Fibroblast of gingiva (primary cell): ENCODE measurements around the gene CROCC2.

Experiments used
- DNase-seq: peaks from one replicate; pipeline ENCODE4 v3.0.0-alpha.2; 2011; ENCODE audit warnings: low read depth

The CROCC2 gene

GRCh38 chr2:240905176-240905781 is 857 bp upstream of the CROCC2 start:
- no peak for DNase-seq

GRCh38 chr2:240906911-240907590 is 915 bp downstream of the CROCC2 start:
- no peak for DNase-seq

DNA sequence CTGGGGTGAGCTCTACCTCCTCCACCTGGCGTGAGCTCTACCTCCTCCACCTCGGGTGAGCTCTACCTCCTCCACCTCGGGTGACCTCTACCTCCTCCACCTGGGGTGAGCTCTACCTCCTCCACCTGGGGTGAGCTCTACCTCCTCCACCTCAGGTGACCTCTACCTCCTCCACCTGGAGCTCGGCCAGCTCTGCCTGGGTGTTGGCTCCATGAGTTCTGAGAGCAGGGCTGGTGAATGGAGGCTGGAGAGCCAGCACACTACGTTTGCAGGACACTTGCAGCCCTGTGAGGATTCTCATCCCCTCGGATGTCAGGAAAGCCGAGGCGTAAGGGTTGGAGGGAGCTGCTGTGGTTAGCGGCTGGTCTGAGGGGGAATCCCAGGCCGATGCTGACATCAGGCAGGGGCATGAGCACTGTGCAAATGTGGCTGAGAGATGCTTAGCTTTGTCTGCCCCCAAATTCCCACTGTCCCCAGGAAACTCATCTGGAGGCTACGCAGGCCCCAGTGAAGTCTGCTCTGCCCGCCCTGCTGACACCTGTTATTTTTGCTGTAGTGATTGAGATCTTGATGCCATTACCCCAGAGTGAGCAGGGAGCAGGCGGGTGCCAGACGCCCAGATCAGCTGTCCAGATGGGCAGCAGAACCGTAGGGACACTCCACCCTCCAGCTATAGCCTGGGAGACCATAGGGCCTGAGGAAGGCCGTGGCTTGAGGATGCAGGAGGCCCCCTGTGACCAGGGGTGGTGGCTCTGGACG is 3.3 kb downstream of the CROCC2 start:
- DNase-seq, result no peak

DNA sequence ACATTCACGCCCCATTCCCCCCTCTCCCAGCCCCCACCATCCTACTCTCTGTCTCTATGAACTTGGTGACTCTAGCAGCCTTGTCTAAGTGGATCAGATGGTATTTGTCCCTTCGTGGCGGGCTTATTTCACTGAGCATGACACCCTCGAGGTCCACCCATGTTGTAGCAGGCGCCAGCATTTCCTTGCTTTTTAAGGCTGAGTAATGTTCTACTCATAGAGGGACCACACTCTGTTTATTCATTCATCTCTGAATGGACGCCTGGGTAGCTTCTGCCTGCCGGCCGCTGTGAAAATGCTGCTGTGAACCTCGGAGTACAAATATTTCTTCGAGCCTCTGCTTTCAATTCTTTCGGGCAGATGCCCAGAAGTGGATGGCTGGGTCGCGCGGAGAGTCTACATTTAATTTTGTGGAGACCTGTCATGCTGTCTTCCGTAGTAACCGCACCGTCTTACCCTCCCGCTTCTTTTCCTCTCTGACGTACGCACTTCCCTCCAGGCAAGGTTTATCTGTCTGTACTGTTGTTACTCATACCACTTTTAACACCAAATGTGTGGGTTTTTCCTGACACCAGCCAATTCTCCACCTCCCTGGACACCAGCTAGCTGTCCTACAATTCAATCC is 5.6 kb downstream of the CROCC2 start:
- no peak for DNase-seq

- DNase-seq, result no peak
These were observed 7.0 kb downstream of the CROCC2 start for GRCh38 chr2:240912878-240913809.

DNA sequence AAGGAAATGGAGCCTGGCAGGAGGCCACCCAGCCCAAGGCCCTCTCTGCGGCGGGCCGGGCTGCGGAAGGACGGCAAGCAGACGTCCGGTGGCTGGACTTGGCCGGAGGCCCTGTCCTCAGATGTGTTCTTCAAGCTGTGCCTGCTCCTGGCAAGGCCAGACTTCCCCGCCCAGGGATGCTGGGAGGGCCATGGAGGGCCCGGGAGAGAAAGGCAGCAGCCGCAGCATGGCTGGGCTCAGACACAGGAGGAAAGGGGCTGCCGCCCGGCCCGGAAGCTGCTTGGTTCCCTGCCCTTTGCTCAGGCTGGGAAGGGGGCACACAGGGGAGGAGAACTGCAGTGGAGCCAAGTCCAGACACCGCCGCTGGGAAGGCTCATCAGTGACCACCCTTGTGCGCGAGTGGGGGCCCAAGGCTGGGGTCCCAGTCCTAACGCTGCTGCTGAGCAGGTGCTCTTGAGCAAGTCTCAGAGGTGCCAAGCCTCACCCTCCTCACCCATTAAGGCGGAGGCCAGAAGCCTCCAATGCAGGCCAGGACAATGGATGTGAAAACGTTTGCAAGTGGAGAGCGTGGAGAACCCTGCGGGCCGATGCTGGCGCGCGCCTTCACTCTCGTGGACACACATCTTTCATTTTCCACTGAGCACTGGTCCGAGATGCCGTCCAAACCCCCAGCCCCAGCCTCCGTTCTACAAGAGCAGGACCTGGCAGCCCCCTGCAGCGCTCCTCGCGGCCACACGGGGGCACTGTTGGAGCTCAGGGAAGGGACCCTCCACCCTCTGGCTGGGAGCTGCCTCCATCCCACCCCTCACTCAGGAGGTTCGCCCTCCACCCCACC is 7.9 kb downstream of the CROCC2 start:
- DNase-seq, result peak; percentile 82

DNA sequence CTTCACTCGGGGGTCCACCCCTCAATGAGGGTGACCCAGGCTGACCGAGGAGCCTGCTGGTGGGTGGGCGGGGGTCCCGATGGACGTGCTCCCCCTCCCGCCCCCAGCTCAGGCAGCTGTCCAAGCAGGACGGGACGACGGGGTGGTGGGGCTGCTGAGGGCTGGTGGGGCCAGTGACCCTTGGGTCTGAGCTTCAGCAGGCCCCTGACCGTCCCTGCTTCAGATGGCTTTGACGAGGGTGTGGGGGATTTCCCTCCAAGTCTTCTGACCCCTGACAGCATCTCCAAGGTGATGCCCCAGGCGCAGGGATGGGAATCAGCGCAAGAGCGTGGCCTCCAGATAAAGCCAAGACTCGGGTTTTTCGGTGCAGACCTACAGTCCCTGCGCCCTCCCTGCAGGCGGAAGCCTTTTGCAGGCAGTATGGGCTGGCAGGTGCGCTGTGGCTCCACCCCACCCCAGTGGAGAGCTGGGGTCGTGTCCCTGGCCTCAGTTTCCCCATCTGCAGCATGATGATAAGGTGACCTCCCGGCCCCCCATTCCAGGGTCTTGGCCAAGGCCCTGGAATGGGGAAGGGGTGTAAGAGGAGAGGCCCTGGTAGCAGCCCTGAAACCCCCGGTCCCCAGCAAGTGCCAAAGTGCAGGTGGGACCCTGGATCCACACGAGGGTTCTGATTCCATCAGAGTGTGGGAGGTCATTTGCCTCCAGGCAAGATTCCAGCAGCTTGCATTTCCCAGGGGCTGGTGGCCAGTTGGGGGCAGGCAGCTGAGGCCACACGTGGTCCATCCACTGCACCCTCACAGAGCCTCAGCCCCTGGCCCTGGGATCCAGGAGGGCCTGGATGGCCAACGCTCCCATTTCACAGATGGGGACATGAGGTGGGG is 8.7 kb downstream of the CROCC2 start:
- no peak for DNase-seq

DNA sequence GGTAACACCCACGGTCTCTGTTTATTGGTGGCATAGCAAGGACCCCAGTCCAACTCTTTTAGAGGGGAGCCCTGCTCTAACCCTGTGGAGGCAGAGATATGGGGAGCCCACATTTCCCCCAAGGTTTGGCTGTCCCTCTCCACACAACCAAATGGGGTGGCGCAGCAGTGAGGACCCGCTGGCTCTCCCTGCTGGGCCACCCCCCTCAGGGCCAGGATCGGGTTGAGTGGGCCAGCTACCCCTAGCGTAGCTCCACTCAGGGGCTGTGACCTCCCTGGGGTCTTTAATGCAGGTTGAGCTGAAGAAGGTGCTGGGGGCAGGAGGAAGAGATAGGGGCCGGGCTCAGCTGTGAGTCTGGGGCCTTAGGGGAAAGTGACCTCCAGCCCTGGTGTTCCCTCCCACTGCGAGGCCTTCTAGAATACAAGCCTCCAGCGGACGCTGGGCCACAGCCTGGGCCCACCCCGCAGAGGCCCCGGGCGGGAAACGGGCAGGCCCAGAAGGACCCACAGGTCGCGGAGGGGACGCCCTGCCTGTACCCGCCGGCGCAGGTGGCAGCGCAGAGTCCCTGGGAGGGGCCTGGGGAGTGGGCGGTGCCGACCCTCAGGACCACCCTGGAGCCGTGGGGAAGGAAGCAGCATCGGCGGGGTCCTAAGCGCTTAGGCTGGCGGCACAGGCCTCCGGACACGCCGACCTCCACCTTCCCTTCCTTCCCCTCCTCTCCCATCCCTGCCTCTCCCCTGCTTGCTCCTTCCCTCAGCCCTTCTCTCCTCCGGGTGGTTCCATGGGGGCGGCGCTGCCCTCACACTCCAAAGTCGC is 9.6 kb downstream of the CROCC2 start:
- DNase-seq, result no peak

DNA sequence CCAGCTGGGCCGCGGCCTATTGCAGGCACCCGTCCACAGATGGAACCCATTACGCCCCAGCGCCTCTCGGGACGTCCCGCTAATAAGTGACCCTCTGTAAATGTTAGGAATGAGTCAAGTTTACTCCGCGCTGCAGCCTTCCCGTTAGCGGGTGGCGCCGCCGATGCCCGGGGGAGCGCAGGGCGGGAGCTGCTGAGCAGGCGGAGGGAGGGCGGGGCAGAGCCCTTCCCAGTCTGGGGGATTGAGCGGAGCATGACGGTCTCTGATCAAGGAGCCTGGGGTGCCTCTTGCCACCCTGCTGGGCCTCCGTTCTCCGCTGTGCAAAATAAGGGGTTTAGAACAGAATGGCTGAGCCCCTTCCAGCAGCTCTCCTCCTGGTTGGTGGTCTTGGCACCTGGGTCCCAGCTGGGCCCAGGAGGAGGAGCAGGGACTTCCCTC is 10.5 kb downstream of the CROCC2 start:
- DNase-seq, result peak; percentile 97

DNA sequence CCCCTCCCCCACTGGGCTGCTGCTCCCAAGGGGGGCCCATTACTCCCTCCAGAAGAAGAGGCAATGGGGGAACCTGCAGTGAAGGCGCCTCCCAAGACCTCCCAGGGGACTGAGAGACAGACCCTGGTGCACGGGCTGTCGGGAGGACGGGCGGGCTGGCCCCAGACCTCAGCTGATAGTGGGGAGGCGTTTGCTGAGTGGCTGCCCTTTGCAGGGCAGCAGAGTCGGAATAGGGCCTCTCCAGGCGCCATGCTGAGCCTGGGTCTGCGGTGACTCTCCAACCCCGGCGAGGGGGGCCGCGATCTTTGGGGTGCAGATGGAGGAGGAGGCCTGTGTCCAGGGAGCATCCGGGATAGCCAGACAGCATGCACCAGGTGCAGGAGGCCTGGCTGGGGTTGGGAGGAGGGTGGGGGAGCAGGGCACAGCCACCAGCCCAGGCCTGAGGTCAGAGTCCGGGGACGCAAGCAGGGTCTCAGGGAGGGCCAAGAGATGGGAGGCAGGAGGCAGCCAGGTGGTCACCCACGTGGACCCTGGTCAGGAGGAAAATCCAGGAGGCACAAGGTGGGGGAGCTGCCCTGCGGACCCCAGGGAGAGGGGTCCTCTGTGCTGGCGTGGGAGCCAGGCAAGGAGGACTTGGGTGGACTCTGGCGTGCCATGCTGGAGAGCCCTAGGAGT is 11.0 kb downstream of the CROCC2 start:
- no peak for DNase-seq

- no peak for DNase-seq
These were observed 11.6 kb downstream of the CROCC2 start for GRCh38 chr2:240917684-240918257.

DNA sequence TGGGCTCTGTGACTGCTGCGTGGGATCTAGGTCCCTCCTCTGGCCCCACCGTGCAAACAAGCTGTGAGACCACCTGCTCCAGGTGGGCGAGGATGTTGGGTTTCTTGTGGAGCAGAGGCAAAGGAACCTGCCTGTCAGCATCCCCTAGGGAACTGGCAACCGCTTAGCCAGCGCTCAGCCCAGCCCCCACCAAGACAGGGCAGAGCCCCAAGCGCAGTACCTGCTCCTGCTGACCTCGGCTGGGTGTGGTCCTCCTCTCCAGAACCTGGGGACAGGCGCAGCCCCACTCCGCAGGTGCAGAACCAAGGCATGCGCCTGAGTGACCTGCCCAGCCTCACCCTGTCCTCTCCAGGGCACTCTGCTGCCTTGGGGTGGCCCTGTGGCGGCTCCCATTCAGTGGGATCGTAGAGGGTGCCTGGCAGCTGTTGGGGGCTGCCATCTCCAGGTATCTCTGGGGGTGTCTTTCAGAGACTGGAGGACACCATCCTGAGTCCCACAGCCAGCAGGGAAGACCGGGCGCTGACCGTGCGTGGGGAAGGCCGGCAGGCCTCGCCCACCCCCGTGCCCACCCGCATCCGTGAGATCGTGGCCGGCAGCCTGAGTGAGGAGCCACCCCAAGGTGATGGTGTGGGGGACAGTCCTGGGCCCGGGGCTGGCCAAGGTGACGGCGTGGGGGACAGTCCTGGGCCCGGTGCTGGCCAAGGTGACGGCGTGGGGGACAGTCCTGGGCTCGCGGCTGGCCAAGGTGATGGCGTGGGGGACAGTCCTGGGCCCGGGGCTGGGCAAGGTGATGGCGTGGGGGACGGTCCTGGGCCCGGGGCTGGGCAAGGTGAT is 12.3 kb downstream of the CROCC2 start:
- no peak for DNase-seq

DNA sequence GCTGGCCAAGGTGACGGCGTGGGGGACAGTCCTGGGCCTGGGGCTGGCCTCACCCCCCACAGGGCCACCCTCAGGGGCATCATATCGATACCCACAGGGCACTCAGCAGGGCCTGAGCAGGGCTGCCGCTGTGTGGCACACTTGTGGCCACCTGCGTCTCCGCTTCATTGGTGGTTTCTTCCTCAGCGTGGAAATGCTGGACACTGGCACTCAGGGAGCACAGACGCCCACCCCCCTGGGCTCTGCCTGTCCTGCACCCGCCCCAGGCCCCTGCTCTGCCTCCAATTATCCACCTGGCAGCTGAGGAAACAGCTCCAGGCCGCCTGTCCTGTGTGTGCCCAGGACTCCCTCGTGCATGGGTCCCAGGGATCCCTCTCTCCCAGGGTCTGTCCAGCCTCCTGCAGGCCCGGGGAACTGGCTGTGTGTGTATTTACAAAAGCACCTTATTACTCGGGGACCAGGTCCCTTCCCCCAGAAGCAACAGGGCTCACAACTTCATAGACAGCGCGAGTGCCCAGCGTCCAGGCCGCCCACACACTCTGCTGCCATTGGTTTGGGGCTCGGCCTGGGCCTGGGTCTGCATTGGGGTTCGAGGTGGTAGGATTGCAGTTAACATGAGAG is 13.1 kb downstream of the CROCC2 start:
- no peak for DNase-seq

DNA sequence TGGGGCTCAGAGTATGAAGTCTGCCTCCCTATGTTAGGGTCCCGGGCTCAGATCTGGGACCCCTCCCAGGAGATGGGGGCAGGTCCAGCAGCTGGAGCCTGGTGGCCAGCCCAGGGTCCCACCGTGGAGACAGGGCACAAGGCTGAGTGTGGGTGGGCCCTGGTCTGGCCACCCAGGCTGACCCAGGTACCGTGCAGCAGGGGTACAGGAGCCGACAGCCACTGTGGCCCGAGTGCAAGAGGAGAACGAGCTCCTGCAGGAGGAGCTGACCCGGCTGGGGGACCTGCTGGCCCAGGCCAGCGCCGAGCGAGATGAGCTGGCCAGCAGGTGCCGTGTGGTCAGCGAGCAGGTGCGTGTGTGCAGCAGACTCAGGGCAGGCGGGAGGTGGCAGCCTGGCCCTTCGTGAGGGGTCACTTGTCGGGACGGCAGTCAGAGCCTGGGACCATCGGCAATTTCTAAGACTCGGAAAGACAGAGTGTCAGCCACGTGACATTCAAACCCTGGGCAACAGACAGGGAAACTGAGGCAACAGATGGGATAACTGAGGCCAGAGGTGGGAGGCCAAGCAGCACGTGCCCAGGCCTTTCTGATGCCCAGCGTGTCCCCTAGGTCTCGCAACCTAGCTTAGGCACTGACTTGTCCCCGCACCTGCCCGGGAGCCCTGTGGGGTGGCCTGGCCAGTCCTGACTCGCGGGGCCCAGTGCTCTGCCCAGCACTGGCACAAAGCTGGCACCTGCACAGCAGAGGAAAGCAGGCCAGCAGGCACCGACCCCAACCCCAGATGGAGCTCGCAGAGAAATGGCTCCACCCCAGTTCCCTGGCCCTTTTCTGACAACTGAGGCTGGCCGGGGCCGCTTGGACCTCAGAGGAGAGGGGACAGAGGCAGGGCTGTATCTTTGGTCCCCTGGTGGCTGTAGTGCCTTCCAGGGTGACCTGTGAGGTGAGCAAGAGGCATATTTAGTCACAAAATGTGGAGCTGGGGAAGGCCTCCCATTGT is 13.9 kb downstream of the CROCC2 start:
- DNase-seq, result no peak

GRCh38 chr2:240920783-240921231 is 14.7 kb downstream of the CROCC2 start:
- no peak for DNase-seq
